SU-DHL-6 (cell line): ENCODE results near the gene CCER1.

Source experiments
- EZH2phosphoT487 ChIP-seq: fragments of 200-600 bp; sonication (generic), shearing (Covaris generic); conservative IDR thresholded peaks from 2 replicates; pipeline ENCODE4 v1.6.1; 2018; ENCODE audit warnings: mild to moderate bottlenecking, antibody characterized with exemption, low read length, moderate library complexity, mixed read lengths
- TF ChIP-seq, protein P1 (sequence below): fragments of 200-600 bp; sonication (generic); IDR thresholded peaks from one replicate; pipeline ENCODE4 v1.5.1; 2017; ENCODE audit warnings: antibody characterized with exemption, mild to moderate bottlenecking, low read length, moderate library complexity; ENCODE audit not compliant: insufficient read depth, poor library complexity, severe bottlenecking

DNA sequence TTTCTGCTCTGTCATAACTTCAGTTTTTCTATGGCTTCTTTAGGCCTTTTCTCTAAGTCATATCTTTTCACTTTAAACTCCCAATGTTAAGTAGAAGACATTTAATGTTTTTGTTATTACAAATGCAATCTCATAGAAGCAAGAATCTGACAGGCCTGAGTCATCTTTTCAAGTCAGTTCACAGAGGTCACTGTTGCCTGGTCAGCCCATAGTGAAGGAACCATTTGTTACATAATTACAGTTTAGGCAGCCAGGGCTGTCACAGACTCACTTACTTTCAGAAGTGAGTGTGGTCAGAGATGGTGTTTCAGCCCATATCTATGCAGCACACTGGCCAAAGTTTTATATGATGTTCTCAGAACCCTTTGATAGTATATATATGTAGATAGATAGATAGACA lies 46.5 kb downstream of the CCER1 start:
- TF ChIP-seq, protein P1, sequence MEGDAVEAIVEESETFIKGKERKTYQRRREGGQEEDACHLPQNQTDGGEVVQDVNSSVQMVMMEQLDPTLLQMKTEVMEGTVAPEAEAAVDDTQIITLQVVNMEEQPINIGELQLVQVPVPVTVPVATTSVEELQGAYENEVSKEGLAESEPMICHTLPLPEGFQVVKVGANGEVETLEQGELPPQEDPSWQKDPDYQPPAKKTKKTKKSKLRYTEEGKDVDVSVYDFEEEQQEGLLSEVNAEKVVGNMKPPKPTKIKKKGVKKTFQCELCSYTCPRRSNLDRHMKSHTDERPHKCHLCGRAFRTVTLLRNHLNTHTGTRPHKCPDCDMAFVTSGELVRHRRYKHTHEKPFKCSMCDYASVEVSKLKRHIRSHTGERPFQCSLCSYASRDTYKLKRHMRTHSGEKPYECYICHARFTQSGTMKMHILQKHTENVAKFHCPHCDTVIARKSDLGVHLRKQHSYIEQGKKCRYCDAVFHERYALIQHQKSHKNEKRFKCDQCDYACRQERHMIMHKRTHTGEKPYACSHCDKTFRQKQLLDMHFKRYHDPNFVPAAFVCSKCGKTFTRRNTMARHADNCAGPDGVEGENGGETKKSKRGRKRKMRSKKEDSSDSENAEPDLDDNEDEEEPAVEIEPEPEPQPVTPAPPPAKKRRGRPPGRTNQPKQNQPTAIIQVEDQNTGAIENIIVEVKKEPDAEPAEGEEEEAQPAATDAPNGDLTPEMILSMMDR: no peak
- TF ChIP-seq EZH2phosphoT487: no peak
